HCT116 (cell line): ENCODE results near the gene PCDHA5. TPM values are rescaled to one million over a fixed set of nuclear protein-coding genes. Genes with fewer than 3 reads are reported as not detected.

Experiments
- ATAC-seq: fragments of 200-7000 bp; cut with Tn5 transposase; 2 replicates; pipeline ENCODE4 v1.9.1; 2020; ENCODE audit warnings: mild to moderate bottlenecking, moderate library complexity
- BruUV-seq: library from RNA; stranded (reverse); fragments of 400-500 nt; replicated peaks from 2 replicates; lab custom pipeline; 2021; lab: Mats Ljungman, UMichigan
- CTCF ChIA-PET: fragments of 300-600 bp; sonication (Branson Sonifier 250); formaldehyde crosslinking; loops from one replicate; lab custom pipeline; 2021; ENCODE audit warnings: antibody characterized with exemption; lab: Charles Lee
- POLR2A ChIA-PET: fragments of 300-600, 350-600 bp; sonication (Branson Sonifier 250); formaldehyde crosslinking; loops from one replicate; lab custom pipeline; 2021; ENCODE audit warnings: antibody characterized with exemption; lab: Charles Lee
- RAD21 ChIA-PET, 2 experiments: fragments of 300-600 bp; sonication (Branson Sonifier 250); formaldehyde crosslinking; loops; one replicate each; lab custom pipeline; 2023; ENCODE audit warnings: low total read pairs in 2 of 2; ENCODE audit not compliant: uncharacterized antibody in 2 of 2, unreplicated experiment in 2 of 2, low non-redundant PET in 1 of 2; lab: Charles Lee
- DNase-seq: peaks from one replicate; pipeline ENCODE4 v3.0.0-alpha.2; 2010; ENCODE audit warnings: low read depth, low spot score
- H2AFZ ChIP-seq: fragments of 200-600 bp; shearing (Covaris generic), sonication (generic); 2 replicates; pipeline ENCODE4 v1.6.1; 2017; ENCODE audit warnings: low read depth, mixed run types, mixed read lengths, antibody characterized with exemption, low read length; ENCODE audit not compliant: poor library complexity, severe bottlenecking
- H3K27ac ChIP-seq: 2 replicates; pipeline ENCODE4 v1.5.1; 2012; ENCODE audit warnings: low read depth, low read length
- H3K27me3 ChIP-seq: fragments of 200-600 bp; sonication (generic); 2 replicates; pipeline ENCODE4 v1.6.1; 2016; ENCODE audit warnings: mixed run types, low read length, mixed read lengths; ENCODE audit not compliant: insufficient read depth
- H3K36me3 ChIP-seq, 2 experiments: fragments of 200-500 bp in 1 of 2; fragments of 200-600 bp in 1 of 2; sonication (Bioruptor generic) in 1 of 2; sonication (generic) in 1 of 2; 2 replicates each; pipeline versions ENCODE4 v1.5.1 to v1.6.1; 2014 to 2016; ENCODE audit warnings: low read length in 2 of 2, inconsistent platforms in 1 of 2, mixed read lengths in 1 of 2, mixed run types in 1 of 2; ENCODE audit not compliant: insufficient read depth in 2 of 2, control insufficient read depth in 1 of 2
- H3K4me1 ChIP-seq, 2 experiments: fragments of 200-600 bp in 1 of 2; sonication (generic) in 1 of 2; 2 replicates each; pipeline versions ENCODE4 v1.5.1 to v1.6.1; 2012 to 2017; ENCODE audit warnings: low read length in 2 of 2, inconsistent platforms in 1 of 2, mild to moderate bottlenecking in 1 of 2, mixed read lengths in 1 of 2, mixed run types in 1 of 2, moderate library complexity in 1 of 2; ENCODE audit not compliant: insufficient read depth in 2 of 2, control insufficient read depth in 1 of 2
- H3K4me2 ChIP-seq: fragments of 200-600 bp; sonication (generic); 2 replicates; pipeline ENCODE4 v1.6.1; 2017; ENCODE audit warnings: mixed run types, low read length, mixed read lengths
- H3K4me3 ChIP-seq, 2 experiments: fragments of 200-600 bp in 1 of 2; sonication (generic) in 1 of 2; replicated peaks in 1 of 2; 2 replicates each; pipeline ENCODE4 v1.5.1; 2011 to 2016; ENCODE audit warnings: low read length in 2 of 2, control low read depth in 1 of 2, low read depth in 1 of 2, mild to moderate bottlenecking in 1 of 2, mixed read lengths in 1 of 2, mixed run types in 1 of 2
- H3K79me2 ChIP-seq: fragments of 200-600 bp; sonication (generic); 2 replicates; pipeline ENCODE4 v1.6.1; 2017; ENCODE audit warnings: mild to moderate bottlenecking, mixed run types, low read length, moderate library complexity, mixed read lengths; ENCODE audit not compliant: insufficient read depth
- H3K9ac ChIP-seq: fragments of 200-600 bp; sonication (generic); 2 replicates; pipeline ENCODE4 v1.6.1; 2016; ENCODE audit warnings: low read length, mixed read lengths
- H3K9me2 ChIP-seq: fragments of 200-600 bp; sonication (generic), shearing (Covaris generic); 2 replicates; pipeline ENCODE4 v1.6.1; 2017; ENCODE audit warnings: mixed run types, mild to moderate bottlenecking, moderate library complexity; ENCODE audit not compliant: insufficient read depth
- H3K9me3 ChIP-seq, 2 experiments: fragments of 200-500 bp in 1 of 2; fragments of 200-600 bp in 1 of 2; sonication (Bioruptor generic) in 1 of 2; sonication (generic) in 1 of 2; 2 replicates each; pipeline ENCODE4 v1.6.1; 2014 to 2017; ENCODE audit warnings: low read length in 2 of 2, mixed read lengths in 2 of 2, inconsistent platforms in 1 of 2, low read depth in 1 of 2, mild to moderate bottlenecking in 1 of 2, mixed run types in 1 of 2, moderate library complexity in 1 of 2; ENCODE audit not compliant: control insufficient read depth in 1 of 2, insufficient read depth in 1 of 2
- H4K20me1 ChIP-seq: fragments of 200-600 bp; sonication (generic), shearing (Covaris generic); 2 replicates; pipeline ENCODE4 v1.6.1; 2017; ENCODE audit warnings: mixed run types, mild to moderate bottlenecking, moderate library complexity; ENCODE audit not compliant: insufficient read depth
- EZH2 ChIP-seq: fragments of 200-600 bp; sonication (generic); IDR thresholded peaks from 2 replicates; pipeline ENCODE4 v1.6.1; 2017; ENCODE audit warnings: antibody characterized with exemption, mixed run types
- JUND ChIP-seq: IDR thresholded peaks from 2 replicates; pipeline ENCODE4 v1.6.1; 2012
- ZFX ChIP-seq: fragments of 450-650 bp; IDR thresholded peaks from 2 replicates; pipeline ENCODE4 v1.6.1; 2017
- intact Hi-C: fragments of 100-400 bp; cut with micrococcal nuclease; formaldehyde crosslinking; loops from 2 replicates; pipeline ENCODE4 v1.10.0; 2022
- total RNA-seq: library from RNA; stranded (reverse); gene quantifications from one replicate; pipeline ENCODE4 v1.2.1, GENCODE V29; 2021; ENCODE audit not compliant: unreplicated experiment
- TF ChIP-seq, protein P1 (sequence below): IDR thresholded peaks from 2 replicates; pipeline ENCODE4 v1.6.1; 2011; ENCODE audit warnings: mild to moderate bottlenecking, low read length, moderate library complexity; ENCODE audit not compliant: insufficient replicate concordance; ENCODE audit errors: extremely low read depth

The PCDHA5 gene
- total RNA-seq, 1 experiment from 2014 or later, result not detected

DNA sequence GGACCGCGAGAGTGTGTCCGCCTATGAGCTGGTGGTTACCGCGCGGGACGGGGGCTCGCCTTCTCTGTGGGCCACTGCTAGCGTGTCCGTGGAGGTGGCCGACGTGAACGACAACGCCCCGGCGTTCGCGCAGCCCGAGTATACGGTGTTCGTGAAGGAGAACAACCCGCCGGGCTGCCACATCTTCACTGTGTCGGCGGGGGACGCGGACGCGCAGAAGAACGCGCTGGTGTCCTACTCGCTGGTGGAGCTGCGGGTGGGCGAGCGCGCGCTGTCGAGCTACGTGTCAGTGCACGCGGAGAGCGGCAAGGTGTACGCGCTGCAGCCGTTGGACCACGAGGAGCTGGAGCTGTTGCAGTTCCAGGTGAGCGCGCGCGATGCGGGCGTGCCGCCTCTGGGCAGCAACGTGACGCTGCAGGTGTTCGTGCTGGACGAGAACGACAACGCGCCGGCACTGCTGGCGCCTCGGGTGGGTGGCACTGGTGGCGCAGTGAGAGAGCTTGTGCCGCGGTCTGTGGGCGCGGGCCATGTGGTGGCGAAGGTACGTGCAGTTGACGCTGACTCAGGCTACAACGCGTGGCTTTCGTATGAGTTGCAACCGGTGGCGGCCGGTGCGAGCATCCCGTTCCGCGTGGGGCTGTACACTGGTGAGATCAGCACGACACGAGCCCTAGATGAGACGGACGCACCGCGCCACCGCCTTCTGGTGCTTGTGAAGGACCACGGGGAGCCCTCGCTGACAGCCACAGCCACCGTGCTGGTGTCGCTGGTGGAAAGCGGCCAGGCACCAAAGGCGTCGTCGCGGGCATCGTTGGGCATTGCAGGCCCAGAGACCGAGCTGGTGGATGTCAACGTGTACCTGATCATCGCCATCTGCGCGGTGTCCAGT lies 14.5 kb downstream of the PCDHA5 start:
- POLR2A ChIA-PET, result no interaction called here

More for the DNA sequence above, 14.5 kb downstream of the PCDHA5 start:
- Histone ChIP-seq H3K4me2 (no peak overlapping the region), H3K9ac (no peak overlapping the region), H3K27ac (no peak overlapping the region), H3K79me2 (no peaks in the 10 kb centered on the region), H4K20me1 (no peaks in the 10 kb centered on the region), H3K4me3 (no peak overlapping the region), H2AFZ (no peak overlapping the region), H3K9me3 (no peaks in the 10 kb centered on the region; a peak in 1 of 4 replicates), H3K9me2 (no peaks in the 10 kb centered on the region), H3K4me1 (no peaks in the 10 kb centered on the region), H3K27me3 (no peaks in the 10 kb centered on the region), H3K36me3 (no peaks in the 10 kb centered on the region)
- intact Hi-C loops, result no loop called here
- BruUV-seq, result no TSS peak
- DNase-seq, result no peak
- TF ChIP-seq ZFX (no peak), JUND (no peak), EZH2 (no peak)
- TF ChIP-seq, protein P1, sequence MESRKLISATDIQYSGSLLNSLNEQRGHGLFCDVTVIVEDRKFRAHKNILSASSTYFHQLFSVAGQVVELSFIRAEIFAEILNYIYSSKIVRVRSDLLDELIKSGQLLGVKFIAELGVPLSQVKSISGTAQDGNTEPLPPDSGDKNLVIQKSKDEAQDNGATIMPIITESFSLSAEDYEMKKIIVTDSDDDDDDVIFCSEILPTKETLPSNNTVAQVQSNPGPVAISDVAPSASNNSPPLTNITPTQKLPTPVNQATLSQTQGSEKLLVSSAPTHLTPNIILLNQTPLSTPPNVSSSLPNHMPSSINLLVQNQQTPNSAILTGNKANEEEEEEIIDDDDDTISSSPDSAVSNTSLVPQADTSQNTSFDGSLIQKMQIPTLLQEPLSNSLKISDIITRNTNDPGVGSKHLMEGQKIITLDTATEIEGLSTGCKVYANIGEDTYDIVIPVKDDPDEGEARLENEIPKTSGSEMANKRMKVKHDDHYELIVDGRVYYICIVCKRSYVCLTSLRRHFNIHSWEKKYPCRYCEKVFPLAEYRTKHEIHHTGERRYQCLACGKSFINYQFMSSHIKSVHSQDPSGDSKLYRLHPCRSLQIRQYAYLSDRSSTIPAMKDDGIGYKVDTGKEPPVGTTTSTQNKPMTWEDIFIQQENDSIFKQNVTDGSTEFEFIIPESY, result no peak
- CTCF ChIA-PET, result no interaction called here
- RAD21 ChIA-PET, result no interaction called here
- ATAC-seq, result no peak
